ENCODE data around the gene DPP6.

The DPP6 gene

DNA sequence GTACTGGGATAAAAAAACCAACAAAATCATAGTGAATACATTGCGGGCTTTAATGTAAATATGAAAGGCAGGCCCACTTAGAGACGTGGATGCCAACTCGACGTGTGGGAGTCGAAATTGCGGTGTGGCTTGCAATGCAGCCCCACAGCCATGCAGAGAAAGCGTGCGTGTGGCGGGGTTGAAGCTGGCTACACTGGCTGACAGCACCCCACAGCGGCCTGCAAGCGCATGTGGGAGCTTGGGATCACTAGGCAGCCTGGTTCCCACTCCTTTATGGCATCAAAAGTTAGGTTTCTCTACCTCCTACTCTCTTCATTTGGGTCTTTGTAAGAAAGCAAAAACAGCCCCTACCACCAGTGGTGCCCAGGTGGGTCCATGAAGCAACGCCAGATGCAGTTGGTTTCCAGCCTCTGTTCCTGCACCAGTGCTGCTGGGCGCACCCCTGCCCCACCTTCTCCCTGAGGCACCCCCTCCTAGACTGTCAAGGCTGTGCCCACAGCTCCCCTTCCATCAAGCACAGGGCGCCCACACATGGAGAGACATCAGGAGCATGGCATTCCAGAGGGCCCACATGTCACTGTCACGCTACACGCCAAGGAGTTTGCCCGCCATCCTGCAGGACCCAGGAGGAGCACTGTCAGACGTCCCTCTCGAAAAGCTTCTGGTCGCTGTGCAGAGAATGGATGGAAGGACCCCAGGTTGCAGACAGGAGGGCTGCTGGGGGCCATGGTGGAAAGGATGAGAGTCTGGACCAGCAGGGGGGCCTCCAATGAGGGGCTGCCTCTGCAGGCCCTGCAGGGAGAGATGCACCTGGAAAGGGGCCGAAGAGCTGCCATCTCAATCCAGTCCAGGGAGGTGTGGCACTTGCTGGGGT, 807.8 kb downstream of the DPP6 start:
- no peak for DNase-seq (ENCODE audit: low spot score)

DNA sequence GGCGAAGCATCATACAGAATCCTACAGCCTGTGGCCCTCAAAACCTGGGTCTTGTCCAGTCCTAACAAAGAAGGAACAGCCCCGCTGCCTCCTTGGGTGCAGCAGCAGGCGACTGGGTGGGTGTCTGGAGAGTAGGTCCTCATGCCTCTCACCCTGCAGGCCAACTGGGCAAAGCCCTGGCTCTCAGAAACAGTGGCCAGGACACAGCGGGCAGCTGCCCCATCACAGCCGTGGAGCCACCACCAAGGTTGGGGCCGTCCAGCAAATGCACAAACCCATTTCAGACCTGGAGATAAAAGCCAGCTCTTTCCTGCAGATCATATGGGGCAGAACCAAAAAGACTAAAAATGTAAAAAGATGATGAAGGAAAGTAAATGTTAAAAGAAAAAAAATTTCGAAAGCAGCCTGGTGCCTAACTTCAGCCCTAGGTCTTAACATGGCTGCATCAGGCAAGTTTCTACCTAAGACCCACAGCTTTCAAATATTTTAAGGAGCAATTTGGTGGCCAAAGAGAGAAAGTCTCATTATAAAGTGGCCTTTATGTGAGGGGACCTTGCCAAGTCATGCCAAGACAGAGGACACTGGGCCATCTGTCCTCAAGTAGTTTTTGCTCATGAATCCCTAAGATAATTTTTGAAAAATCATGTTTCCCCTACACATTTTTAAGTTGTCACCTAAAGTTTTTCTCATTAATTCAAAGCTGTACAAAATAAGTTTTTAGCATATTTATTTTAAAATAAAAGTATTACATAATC, 808.6 kb downstream of the DPP6 start:
- DNase-seq (ENCODE audit: low spot score): no peak

DNA sequence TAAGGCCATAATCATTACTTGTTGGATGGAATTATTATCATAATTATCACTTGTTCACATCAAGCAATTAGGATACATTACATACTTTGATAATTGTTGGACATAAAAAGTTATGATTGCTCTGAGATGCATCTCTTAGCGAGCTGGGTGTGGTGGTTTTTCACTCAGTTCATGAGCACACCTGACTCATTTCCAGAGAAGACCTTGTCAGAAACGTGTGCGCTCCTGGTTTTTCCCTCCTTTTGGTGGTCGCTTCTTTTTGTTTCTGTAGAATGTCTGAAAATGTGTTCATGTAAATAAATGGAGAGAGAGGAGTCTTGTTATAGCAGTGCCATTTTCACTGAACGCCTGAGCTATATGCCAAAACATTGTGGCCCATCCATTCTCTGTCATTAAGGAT, 809.4 kb downstream of the DPP6 start:
- DNase-seq (ENCODE audit: low spot score): no peak

DNA sequence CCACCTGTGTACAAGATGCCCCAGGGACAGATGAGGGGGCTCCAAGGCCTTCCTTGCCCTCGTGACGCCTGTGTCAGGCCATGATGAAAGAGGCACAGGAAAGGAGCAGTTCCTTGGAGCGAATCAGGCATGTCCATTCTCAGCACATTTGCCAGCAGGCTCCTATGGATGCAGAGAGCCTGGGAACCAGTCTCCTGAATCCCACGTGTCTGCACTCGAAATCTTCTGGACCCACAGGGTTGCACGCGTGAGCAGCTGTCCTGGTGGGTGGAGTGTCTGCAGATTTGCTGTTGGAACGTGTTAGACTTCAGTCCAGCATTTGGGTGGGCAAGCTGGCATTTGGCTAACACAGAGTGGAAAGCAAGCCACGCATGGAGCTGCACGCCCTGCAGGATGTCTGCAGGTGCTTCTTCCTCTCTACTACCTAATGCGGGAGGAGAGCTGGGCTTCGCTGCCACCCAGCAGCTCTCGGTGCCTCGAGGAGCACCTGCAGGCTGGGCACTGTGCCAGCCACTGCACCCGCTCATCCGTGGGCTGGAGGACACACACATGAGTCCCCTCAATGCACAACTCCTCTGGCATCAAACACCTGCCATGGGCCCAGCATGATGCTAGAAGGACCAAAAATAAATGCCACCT, 810.1 kb downstream of the DPP6 start:
- no peak for DNase-seq (ENCODE audit: low spot score)

DNA sequence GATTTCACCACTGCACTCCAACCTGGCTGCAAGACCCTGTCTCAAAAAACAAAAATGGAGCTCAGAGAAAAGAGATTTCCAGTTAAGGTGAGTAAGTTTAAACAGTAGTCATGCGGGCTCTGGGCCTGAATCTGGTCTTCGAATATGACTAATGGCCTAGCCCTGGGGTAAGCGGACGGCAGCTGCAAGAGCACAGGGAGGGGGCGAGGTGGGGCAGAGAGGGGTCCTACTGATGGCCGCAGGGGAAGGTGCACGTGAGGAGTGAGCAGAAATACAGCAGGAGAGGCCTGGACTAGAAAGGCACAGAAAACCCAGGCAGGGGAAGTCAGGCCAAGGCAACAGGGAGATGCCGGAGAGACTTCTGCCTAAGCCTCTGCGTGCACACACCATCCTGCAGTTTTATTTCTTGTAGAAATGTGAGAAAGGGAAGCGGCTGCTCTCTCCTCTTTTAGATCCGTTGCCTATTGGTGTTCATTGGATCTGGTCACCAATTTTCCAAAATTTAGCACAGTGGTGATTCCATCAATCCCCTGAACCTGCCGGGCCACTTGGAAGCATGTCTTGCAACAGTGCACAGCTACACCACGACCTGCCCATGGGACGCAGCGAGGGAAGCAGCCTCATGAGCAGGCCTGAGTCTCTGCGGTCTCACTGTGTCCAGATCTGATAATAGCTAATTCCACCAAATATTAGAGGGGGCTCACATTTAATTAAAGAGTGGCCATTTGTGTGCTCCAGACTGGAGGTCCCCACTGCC, 811.7 kb downstream of the DPP6 start:
- DNase-seq (ENCODE audit: low spot score): no peak

DNA sequence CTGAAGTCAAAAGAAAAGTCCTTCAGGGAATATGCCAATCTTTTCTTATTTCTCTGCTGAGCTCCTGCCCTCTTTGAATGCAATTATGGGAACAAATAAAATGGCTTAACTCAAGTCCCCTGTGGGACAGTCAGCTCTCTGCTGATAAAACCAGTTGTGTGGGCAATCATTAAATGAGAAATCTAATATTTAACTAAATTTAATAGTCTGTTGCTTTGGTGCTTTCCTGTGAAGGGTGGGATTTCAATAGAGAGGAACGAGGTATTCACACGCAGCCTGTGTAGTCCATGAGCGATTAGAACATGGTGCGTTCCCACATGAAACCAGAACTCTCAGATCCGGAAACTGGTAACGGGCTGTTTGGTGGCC, 812.3 kb downstream of the DPP6 start:
- DNase-seq (ENCODE audit: low spot score): no peak

DNA sequence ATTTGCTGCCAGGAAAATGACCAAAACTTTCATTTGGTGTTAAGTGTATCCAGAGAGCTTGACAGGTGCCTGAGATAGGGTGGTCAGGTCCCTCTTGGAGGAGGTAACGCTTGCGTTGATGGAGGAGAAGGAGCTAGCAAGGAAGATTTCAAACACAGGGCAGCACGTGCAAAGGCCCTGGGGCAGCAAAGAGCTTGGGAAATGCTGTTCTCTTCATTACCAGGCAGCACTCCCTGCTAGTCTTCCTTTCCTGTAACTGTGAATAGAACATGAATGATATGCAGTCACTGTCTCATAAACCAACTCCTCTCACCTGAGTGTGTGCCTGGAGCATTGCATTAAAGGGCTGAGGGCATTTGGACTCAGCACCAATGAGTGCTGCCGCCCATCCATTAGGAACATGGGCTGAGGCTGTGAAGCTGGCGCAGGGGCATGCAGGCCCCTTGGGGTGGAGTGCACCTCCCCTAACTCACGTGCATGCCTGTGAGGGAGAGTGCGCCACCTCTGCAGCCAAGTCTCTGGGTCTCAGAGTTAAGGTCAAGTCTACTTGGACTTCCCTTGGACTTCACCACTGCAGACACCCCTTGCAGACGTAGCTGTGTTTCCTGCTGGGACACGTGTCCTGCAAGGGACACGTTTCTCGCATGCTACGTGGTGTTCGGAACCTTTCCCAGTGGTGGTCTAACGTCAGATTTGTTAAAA, 813.9 kb downstream of the DPP6 start:
- DNase-seq (ENCODE audit: low spot score): no peak

DNA sequence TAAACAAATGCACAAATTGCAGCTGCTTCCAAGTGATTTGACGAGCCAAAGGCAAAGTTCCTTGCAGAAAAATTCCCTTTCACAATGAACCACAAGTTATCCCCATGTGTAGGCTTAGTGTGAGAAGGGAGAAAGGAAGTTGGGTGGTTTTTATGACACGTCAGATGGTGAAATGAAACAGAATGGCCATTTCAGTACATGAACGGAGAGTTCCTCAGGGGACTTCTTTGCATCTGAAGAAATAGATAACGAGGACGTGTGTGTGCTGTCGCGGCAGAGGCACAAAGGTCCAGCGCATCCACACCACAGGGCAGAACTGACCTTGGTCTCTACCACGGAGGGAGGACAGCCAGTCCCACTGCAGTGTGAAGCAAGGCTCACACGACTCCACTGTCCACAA, 814.9 kb downstream of the DPP6 start:
- DNase-seq (ENCODE audit: low spot score): no peak

DNA sequence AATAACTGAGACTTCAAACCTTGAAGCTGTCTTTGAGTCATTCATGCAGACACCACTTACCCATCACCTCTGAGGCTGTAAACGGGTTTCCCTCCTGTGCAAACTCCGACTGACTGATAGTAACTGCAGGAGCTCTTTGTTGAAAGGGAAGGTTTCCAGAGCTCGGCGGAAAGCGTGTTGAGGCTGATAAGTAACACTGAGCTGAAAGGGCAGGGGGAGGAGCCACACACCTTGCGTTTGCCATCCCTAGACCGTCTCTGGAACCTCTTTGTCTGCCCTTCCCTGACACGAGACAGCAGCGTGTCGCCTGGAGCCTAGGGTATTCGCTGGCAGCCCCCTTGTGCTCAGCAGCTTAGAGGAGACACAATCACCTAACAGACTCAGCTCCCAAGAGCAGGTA, 816.7 kb downstream of the DPP6 start:
- DNase-seq (ENCODE audit: low spot score): no peak

DNA sequence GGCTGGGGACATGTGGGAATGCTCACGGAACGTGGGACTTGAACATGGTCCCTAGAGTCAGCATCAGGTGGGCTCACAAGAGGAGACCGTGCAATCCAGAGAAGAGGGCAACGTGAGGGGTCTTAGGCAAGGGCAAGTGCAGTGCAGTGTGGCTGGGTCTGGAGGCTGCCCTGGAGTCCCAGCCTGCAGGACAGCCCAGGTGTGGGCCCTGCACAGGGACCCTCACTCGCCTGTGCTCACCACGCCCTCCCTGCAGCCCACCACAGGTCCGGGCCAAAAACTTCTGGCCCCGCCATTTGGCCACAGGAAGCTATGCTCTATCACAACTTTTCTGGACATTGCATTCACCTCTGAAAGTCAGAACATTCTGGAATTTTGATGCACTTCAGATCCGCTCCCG, 817.2 kb downstream of the DPP6 start:
- DNase-seq (ENCODE audit: low spot score): no peak

DNA sequence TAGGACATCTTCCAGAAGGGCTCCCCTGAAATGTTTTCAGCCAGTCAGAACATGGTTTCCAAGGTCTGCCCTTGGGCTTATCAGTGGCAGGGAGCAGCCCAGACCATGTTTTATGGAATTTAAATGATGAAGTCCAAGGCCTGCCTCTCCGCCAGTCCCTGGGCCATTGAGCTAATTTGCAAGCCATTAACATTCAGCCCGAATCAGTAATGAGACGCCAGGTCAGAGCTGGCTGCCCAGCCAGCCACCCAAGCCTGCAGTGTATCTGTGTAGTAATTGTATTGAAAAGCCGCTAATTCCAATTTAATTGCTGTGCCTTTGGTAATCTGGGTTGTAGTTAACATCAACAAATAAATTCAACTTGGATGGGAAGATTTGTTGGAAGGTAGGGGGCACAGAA, 819.3 kb downstream of the DPP6 start:
- DNase-seq (ENCODE audit: low spot score): no peak

DNA sequence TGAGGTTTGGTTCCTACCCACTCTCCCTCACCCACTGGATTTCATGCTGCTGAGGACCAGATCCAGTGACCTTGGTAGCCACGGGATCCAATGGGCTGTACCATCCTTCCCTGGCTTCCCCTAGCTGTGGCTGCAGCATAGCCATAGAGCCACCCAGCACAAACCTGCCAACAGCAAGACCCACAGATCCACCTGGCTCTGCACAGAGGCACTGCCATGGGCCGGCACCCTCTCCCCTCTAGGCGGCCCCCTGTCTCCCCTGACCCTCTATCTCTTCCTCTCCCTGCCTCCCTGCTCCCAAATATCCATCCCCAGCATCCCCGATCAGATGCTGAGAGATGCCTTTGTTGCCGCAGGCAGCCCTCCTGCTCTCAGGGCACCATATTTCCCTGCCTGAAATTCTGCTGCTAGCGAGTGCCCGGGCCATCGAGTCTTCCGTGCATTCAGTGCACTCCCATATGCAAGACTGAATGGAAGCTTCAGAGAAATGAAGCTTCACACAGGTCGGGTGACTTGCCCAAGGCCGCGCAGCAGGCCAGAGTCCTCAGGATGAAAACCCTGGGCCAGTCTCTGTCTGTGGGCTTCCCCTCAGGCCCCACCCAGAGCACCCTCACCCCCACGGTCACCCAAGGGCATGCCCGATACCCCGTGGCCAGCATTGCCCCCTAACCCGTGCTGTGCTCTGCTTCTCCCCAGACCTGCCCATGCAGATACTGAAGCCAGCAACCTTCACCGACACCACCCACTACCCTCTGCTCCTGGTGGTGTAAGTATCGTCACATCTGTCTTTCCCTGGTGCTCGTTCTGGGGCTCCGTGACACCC, 819.9 kb downstream of the DPP6 start:
- no peak for DNase-seq (ENCODE audit: low spot score)

DNA sequence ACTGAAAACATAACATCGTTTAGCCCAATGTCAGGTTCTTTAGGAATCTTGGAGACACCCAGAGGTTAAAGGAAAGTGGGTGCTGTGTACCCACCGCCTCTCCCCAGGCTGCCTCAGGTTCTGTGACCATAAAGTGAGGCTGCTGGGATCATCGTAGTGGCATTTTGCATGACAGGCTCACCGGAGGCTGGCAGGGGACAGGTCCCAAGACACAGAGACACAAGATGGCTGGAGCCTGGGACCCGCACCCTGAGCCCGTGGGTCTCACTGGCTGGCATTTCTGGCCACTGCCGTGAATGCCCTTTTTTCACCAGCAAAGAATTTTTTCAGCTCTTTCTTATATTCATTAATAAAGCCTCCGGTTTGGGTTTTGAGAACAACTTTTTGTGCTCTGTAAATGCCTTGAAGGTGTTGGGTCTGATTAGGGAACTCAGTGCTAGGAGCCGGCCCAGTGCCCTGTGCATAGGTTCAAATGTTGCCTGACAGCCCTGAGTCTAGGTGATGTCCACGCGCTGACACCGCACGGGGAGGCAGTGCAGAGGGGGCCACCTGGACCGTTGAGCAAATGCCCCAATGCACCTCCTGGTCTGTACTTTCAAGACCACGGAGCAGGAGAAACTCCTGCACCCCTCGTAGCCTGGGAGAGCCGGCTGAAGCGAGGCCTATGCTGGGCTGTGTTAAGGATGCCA, 820.8 kb downstream of the DPP6 start:
- no peak for DNase-seq (ENCODE audit: low spot score)

DNA sequence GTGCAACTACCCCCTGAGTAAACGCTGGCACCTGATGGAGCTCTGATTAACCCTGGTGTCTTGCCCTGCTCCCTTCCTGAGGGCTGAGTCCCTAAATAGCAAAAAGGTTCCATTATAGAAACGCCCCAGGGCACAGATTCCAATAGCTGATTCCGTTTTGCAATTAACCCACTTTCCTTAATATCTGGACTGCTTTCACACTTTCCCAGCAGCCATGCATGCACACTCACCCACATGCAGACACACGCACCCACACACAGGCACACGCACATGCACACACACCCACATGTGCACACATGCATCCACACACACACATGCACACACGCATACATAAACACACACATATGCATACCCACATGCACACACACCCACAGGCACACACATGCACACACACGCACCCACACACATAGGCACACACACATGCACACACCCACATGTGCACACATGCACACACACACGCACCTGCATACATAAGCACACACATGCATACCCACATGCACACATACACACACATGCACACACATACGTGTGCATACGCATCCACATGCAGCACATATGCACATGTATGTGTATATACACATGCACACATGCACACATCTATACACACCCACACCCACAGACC, 821.4 kb downstream of the DPP6 start:
- DNase-seq (ENCODE audit: low spot score): no peak

DNA sequence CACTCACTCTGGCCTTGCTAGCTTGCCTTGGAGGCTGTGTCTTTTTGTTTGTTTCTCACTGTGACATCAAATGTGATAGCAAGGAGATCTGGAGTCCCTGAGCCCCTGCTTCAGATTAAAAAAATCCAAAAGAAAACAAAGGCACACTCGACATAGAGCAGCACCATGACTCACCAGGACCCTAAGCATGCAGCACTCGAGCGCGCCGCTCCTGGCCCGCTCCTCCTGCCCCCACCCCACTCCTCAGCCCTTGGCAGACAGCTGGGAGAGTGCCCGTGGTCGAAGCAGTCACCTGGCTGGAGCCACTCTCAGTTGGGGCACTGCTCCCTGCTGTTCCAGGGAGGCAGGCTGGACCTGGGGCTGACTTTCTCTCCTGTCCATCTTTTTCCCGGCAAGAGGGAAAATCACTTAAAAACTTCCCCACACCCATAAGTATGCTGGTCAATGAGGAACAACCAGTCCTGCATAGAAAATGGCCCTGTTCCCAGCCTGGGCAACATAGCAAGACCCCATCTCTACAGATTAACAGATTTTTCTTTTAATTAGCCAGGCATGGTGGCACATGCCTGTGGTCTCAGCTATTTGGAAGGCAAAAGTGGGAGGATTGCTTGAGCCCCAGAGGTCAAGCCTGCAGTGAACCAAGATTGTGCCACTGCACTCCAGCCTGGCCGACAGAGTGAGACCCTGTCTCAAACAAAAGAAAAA, 822.4 kb downstream of the DPP6 start:
- no peak for DNase-seq (ENCODE audit: low spot score)

DNA sequence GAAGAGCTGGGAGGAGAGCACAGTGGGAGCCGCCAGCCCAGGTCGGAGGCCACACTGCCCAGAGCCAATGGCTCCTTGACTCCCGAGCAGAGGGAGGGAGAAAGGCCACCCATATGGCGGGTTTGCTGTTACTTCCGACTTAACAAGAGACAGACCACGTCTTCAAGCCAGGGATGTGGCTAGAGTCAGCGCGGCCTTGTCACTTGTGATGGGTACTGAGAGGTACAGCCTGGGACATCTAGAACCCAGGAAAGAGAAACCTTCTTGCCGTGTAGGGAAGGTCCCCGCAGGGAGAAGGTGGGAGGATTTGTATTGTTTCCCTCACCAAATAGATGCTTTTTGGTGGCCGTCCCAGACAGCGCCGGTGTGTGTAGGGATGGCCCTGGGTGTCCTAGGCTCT, 823.1 kb downstream of the DPP6 start:
- no peak for DNase-seq (ENCODE audit: low spot score)

DNA sequence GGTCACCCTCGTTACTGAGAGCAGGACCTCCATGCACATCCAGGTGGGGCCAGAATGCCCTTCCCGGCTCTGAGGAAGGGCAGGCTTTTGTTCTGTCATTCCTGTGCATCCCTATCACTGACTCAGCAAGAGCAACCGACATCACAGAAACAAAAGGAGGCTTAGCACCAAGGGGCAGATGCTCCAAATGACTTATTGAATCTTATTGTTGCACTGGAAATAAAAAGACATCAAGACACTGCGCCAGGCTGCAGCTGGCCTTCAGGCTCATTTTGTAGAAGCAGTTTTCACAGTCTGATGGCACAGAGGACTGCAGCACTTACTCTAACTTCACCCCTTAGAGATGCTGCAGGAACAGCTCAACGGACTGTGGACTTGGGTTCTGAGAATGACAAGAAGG, 824.3 kb downstream of the DPP6 start:
- no peak for DNase-seq (ENCODE audit: low spot score)

DNA sequence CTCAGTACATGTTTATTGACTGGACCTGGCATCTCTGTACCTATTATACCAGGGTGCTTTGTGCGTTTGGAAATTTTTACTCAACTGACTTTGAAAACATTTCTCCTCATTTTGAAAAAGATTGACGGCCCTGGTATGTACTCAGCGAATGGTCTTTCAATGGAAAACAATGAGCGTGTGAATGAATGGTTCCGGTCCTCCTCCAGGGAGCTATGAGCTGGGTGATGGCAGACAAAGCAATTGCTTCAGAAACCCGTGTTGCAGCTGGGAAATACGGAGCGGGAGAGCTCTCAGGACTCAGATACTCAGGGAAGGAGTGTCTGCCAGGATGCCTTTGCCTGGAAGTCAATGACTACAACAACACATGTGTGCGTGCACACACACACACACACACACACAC, 824.8 kb downstream of the DPP6 start:
- DNase-seq (ENCODE audit: low spot score): no peak

DNA sequence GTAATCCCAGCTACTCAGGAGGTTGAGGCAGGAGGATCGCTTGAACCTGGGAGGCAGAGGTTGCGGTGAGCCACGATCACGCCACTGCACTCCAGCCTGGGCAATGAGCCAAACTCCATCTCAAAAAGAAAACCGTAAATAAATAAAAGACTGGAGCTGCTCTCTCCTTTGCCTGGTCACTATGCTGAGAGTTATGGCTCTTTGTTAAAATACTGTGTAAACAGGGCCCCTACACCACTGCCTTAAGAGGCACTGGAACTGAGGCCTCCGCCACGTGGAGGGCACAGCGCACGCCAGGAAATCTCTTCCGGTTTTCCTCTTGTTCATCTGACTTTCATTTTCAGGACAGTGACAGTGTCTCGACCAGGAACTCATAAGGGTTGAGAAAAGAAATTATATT, 827.4 kb downstream of the DPP6 start:
- no peak for DNase-seq (ENCODE audit: low spot score)

All from hematopoietic multipotent progenitor cell treated with erythropoietin and hydrocortisone succinate and interleukin-3 and kit ligand, for 15 days (in vitro differentiated cells).